ENCODE data around the gene KDSR. TPM values are rescaled to one million over a fixed set of nuclear protein-coding genes. Genes with fewer than 3 reads are reported as not detected.
A peak's percentile ranks its signal among the peaks of the same experiment; 100 is the strongest.

KDSR gene
- total RNA-seq, 2 experiments from 2014 or later = 72.6 to 78.6 TPM

DNA sequence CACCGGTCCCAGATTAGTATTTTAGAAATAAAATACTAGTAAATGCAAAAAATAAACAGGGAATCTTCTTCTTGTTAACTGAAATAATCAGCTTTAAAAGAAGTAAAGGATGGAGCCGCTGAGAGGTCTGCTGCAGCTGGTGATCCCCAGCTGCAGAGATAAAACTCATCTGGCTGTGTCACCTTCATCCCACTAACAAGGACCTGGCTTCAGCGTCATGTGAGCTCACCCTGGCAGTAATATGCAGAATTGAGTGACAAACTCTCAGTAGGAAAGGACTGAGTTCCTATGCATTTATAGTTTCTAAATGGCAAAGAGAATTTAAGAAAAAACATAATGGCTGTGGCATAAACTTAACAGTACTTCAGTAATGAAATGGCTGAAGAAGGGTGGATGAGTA, 27.9 kb upstream of the KDSR start:
- no peaks in the 10 kb centered on the region for H3K27me3 Mint-ChIP-seq
- no peak overlapping the region for H3K27ac Mint-ChIP-seq
- POLR2A ChIA-PET = interaction anchor here (0.6 kb wide), 2 partner anchors 45 to 810 kb away, joined by 4 to 5 read pairs; no protein-coding TSS in a partner anchor
- CTCF ChIA-PET = interaction anchor here (0.6 to 1.2 kb wide), 3 partner anchors 15 to 20 kb away, joined by 3 to 4 read pairs (median 3); no protein-coding TSS in a partner anchor
- H3K36me3 Mint-ChIP-seq (ENCODE audit: low read depth) = peaks cover 28% of the 10 kb centered on the region
- intact Hi-C loops (cut with DNase I, micrococcal nuclease) = no loop called here
- DNase-seq (no peak), ATAC-seq (no peak)
- peaks cover 1% of the 10 kb centered on the region for H3K4me1 Mint-ChIP-seq
- H3K4me3 Mint-ChIP-seq = no peak overlapping the region
- H3K9me3 Mint-ChIP-seq (ENCODE audit: low read depth) = no peaks in the 10 kb centered on the region

DNA sequence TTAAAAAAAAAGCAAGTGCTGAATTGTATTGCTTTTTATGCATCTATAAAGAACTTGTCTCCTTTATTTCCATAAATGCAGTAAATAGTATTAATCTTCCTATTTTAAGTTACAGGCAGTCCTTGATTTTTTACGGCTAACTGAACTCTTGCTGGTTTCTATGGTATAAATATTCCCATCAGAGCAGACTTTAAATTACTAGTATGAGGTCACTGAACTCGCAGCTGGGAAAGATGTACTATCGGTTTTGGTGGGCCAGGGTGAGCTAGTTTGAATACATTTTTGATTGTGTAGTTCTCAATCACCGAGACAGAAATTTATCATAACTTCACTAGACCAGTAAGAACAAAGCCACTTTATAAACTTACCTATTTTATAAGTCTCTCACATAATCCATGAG, 20.9 kb upstream of the KDSR start:
- no peak for ATAC-seq
- Mint-ChIP-seq H3K27me3 (no peaks in the 10 kb centered on the region), H3K36me3 (ENCODE audit: low read depth) (peaks cover 20% of the 10 kb centered on the region), H3K27ac (no peak overlapping the region), H3K4me3 (no peak overlapping the region), H3K4me1 (no peaks in the 10 kb centered on the region), H3K9me3 (ENCODE audit: low read depth) (peaks cover 2% of the 10 kb centered on the region)
- intact Hi-C loops (cut with DNase I, micrococcal nuclease) = no loop called here
- ChIA-PET CTCF (no interaction called here), POLR2A (no interaction called here)
- no peak for DNase-seq

DNA sequence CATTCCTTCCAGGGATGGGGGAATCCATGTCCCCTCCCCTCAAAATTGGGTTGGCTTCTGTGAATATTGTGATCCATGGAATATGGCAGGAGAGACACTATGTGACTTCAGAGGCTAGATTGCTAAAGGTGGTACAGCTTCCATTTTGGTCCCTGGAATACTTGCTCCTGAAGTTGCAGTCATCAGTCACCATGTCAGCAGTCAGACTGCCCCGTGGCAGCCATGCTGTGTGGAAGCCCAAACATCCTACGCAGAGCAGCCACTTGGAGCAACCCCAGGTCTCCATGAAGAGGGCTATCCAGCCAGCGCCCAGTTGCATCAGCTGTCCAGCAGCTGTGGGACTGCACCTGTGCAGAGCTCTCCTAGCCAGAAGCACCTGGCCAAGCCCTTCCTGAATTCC, 15.8 kb upstream of the KDSR start:
- peaks cover 4% of the 10 kb centered on the region for H3K9me3 Mint-ChIP-seq (ENCODE audit: low read depth)
- DNase-seq (no peak), ATAC-seq (no peak)
- CTCF ChIA-PET = interaction anchor here (1.3 kb wide), 1 partner anchor 10 kb away, joined by 3 read pairs; no protein-coding TSS in a partner anchor
- H3K4me3 Mint-ChIP-seq = no peak overlapping the region
- H3K36me3 Mint-ChIP-seq (ENCODE audit: low read depth) = peaks cover 13% of the 10 kb centered on the region
- POLR2A ChIA-PET = no interaction called here
- intact Hi-C loops (cut with DNase I, micrococcal nuclease) = no loop called here
- peaks cover 22% of the 10 kb centered on the region for H3K4me1 Mint-ChIP-seq
- no peak overlapping the region for H3K27ac Mint-ChIP-seq
- H3K27me3 Mint-ChIP-seq = no peaks in the 10 kb centered on the region

DNA sequence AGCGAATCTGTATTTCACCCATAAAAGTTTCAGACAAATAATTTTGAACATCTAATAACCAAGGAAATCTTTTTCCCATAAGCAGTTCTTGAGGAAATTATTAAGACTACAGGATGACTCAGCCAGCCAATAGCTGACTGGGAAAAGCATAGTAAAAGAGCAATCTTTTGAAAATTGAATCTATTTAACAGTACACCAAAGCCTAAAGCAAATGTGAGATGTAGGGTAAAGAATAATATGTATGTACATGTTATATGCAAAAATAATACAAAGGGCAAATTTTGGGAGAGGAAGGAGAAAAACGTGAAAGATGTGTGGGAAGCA, 12.6 kb upstream of the KDSR start:
- Mint-ChIP-seq H3K9me3 (ENCODE audit: low read depth) (peaks cover 7% of the 10 kb centered on the region), H3K27me3 (no peaks in the 10 kb centered on the region), H3K4me1 (peaks cover 22% of the 10 kb centered on the region), H3K27ac (peak overlapping the region; percentile 51), H3K36me3 (ENCODE audit: low read depth) (peaks cover 13% of the 10 kb centered on the region), H3K4me3 (peak overlapping the region; percentile 46)
- intact Hi-C loops (cut with DNase I, micrococcal nuclease) = loop anchor here in 1 of 2 experiments (1.0 kb wide), 2 partner anchors 12 to 43 kb away; partner anchors contain the start of genes KDSR and VPS4B
- ChIA-PET POLR2A (no interaction called here), CTCF (no interaction called here)
- ATAC-seq = no peak
- no peak for DNase-seq

DNA sequence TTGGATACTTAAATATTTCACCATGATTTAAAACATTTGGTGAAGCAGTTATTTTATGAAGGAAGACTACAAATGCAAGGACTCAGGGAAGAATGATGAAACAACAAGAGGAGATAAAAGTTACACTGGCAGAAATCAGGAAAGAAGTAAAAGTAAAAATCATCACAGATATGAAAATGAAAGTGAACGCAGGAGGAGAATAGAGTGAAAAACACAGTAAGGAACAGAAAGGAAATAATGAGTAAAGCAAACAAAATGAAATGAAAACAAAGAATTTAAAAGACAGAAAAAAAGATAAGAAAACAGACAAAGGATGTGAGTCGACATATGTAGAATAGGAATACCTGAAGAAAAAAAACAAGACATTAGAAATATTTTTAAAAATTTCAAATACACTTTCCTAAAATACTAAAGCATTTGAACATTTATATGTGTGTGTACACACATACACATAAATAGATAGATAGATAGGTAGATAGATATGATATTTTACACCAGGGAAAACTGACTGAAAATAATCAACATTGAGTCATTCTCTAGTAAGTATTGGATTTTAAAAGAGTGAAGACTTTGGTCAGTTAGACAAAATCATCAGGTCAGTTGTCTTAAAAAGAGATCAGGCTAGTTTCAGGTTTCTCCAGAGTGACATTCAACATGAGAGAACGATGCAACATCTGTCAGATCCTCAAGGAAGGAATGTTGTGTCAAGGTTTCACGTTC, 12.1 kb upstream of the KDSR start:
- intact Hi-C loops (cut with DNase I, micrococcal nuclease) = loop anchor here in 1 of 2 experiments (1.0 kb wide), 2 partner anchors 12 to 43 kb away; partner anchors contain the start of genes KDSR and VPS4B
- ChIA-PET POLR2A (no interaction called here), CTCF (no interaction called here)
- Mint-ChIP-seq H3K36me3 (ENCODE audit: low read depth) (peaks cover 13% of the 10 kb centered on the region), H3K9me3 (ENCODE audit: low read depth) (peaks cover 7% of the 10 kb centered on the region), H3K4me1 (peaks cover 22% of the 10 kb centered on the region), H3K27me3 (no peaks in the 10 kb centered on the region), H3K27ac (peak overlapping the region; percentile 79), H3K4me3 (peak overlapping the region; percentile 46)
- DNase-seq = no peak
- ATAC-seq = peak; percentile 69

DNA sequence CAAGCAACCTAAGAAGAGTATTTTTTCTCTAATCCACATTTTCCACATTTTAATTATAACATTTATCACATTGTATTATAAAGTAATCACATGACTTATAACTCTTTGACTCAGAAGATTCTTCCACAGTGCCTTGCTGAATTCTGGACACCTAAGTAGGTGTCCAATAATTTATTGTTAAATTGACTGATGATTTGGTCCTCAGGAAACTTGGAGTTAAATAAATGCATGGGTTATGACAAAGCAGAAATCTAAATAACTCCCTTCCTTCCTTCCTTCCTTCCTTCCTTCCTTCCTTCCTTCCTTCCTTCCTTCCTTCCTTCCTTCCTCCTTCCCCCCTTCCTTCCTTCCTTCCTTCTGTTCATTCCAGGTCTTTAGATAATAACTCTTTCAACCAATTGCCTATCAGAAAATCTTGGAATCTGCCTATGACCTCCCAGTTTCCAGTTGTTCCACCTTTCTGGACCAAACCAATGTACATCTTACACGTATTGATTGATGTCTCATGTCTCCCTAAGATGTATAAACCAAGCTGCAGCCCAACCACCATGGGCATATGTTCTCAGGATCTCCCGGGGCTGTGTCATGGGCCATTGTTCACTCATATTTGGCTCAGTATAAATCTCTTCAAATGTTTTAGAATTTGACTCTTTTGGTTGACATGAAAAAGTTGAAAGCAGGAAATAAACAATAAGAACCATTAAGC, 10.4 kb upstream of the KDSR start:
- Mint-ChIP-seq H3K36me3 (ENCODE audit: low read depth) (no peaks in the 10 kb centered on the region), H3K27me3 (no peaks in the 10 kb centered on the region), H3K4me3 (no peak overlapping the region), H3K9me3 (ENCODE audit: low read depth) (peaks cover 4% of the 10 kb centered on the region), H3K4me1 (peaks cover 22% of the 10 kb centered on the region), H3K27ac (no peak overlapping the region)
- CTCF ChIA-PET = no interaction called here
- no peak for ATAC-seq
- POLR2A ChIA-PET = no interaction called here
- DNase-seq = no peak
- intact Hi-C loops (cut with DNase I, micrococcal nuclease) = no loop called here

DNA sequence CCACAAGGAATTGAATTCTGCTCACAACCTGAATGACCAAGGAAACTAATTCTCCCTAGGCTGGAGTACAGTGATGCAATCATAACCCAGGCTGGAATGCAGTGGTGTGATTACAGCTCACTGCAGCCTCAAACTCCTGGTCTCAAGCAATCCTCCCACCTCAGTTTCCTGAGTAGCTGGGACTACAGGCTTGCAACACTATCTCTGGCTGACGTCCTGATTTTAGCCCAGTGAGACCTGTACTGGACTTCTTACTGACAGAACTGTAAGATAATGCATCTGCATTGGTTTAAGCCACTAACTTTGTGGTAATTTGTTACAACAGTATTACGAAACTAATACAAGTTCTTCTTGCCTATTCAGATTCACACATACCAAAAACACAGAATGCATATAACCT, 9.5 kb upstream of the KDSR start:
- DNase-seq = no peak
- Mint-ChIP-seq H3K27me3 (no peaks in the 10 kb centered on the region), H3K36me3 (ENCODE audit: low read depth) (no peaks in the 10 kb centered on the region), H3K27ac (no peak overlapping the region), H3K4me1 (peaks cover 22% of the 10 kb centered on the region), H3K4me3 (no peak overlapping the region), H3K9me3 (ENCODE audit: low read depth) (peaks cover 4% of the 10 kb centered on the region)
- CTCF ChIA-PET = interaction anchor here (0.8 kb wide), 1 partner anchor 1083 kb away, joined by 4 read pairs; no protein-coding TSS in a partner anchor
- no peak for ATAC-seq
- intact Hi-C loops (cut with DNase I, micrococcal nuclease) = no loop called here
- POLR2A ChIA-PET = no interaction called here

DNA sequence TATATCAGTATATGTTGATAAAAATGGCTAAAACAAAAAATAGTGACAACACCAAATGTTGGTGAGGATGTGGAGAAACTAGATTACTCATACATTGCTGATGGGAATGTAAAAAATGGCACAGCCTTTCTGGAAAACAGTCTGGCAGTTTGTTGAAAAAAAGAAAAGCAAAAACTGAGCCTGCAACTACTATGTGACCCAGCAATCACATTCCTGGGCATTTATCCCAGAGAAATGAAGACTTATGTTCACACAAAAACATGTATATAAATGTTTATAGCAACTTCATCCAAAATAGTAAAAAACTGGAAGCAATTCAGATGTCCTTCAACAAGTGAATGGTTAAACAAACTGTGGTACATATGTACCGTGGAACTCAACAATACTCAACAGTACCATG, 7.5 kb upstream of the KDSR start:
- DNase-seq (no peak), ATAC-seq (no peak)
- Mint-ChIP-seq H3K36me3 (ENCODE audit: low read depth) (peaks cover 4% of the 10 kb centered on the region), H3K27me3 (no peaks in the 10 kb centered on the region), H3K9me3 (ENCODE audit: low read depth) (peaks cover 5% of the 10 kb centered on the region), H3K4me1 (peaks cover 13% of the 10 kb centered on the region), H3K27ac (no peak overlapping the region), H3K4me3 (no peak overlapping the region)
- ChIA-PET POLR2A (no interaction called here), CTCF (no interaction called here)
- intact Hi-C loops (cut with DNase I, micrococcal nuclease) = no loop called here

DNA sequence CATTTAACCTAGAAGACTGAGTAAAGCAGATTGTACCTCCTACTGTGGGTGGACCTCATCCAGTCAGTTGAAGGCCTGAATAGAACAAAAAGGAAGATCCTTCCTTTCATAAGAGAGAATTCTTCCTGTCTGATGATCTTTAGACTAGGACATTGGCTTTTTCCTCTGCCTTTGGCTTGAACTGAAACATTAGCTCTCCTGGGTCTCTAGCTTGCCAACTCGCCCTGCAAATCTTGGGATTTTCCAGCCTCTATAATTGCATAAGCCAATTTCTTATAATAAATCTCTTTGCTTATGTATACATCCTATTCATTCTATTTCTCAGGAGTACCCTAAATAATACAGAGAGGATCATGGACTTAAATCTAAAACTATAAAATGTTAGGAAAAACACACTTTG, 6.2 kb upstream of the KDSR start:
- Mint-ChIP-seq H3K36me3 (ENCODE audit: low read depth) (peaks cover 13% of the 10 kb centered on the region), H3K9me3 (ENCODE audit: low read depth) (peaks cover 12% of the 10 kb centered on the region), H3K27me3 (no peaks in the 10 kb centered on the region), H3K27ac (no peak overlapping the region), H3K4me3 (no peak overlapping the region), H3K4me1 (peaks cover 9% of the 10 kb centered on the region)
- DNase-seq (no peak), ATAC-seq (no peak)
- intact Hi-C loops (cut with DNase I, micrococcal nuclease) = no loop called here
- CTCF ChIA-PET = interaction anchor here (1.0 to 1.7 kb wide), 2 partner anchors 11 to 66 kb away, joined by 4 read pairs; no protein-coding TSS in a partner anchor
- POLR2A ChIA-PET = no interaction called here

DNA sequence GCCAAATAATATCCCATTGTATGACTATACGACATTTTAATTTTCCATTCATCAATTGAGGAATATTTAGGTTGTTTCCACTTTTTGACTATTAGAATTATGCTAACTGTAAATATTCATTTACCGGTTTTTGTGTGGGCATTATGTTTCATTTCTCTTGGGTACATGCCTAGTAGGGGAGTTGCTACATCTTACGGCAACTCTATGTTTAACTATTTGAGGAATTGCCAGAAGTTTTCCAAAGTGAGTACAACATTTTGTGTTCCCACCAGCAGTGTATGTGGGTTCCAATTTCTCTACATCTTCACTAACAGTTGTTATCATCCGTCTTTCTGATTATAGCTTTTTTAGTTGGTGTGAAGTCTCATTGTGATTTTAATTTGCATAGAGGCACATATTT, 1.6 kb upstream of the KDSR start:
- CTCF ChIA-PET = interaction anchor here (0.7 to 1.3 kb wide), 5 partner anchors 28 to 643 kb away, joined by 3 to 4 read pairs (median 3); no protein-coding TSS in a partner anchor

DNA sequence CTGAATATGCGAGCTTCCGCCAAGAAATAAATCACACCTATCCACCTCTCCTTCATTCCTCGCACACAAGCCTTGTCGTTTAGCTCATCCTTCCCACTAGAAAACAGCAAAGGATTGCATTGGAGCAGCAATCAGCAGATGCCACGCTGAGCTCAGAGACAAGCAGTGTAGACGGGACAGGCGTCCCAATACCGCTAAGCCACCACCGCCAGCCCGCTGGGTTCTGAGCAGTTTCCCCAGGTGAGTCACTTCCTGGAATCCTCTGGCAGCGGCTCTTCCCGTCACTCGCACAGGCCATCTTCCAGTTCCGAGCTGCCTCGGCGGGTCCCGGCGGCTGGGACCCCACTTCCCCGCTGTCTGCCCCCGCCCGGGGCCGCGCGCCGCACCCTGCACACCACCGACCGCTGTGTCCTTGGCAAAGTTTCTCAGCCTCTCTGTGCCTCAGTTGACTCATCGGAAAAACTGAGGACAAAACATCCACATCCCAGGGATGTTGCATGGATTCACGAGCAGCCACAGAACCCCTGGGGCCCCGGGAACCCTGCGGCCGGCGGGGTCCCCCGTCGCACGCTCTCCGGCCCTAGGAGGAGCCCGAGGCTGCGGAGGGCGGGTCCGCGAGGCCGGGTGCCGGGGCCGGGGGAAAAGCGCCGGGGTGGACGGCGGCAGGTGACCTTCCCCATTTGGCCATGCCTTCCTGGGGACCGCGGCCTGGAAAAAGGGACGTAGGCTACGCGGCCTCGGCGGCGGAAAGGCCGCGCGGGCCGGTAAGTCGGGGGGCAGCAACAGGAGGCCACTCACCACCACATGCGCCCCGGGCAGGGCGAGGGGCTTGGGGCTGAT, 573 bp downstream of the KDSR start:
- ChIA-PET POLR2A (interaction anchor here (0.5 to 1.6 kb wide), 7 partner anchors 19 to 359 kb away, joined by 3 to 8 read pairs (median 3); partner anchors contain the start of gene VPS4B), CTCF (interaction anchor here (0.6 to 3.1 kb wide), 15 partner anchors 10 to 350 kb away, joined by 3 to 15 read pairs (median 4); no protein-coding TSS in a partner anchor)
- Mint-ChIP-seq H3K27ac (peak overlapping the region; percentile 80), H3K27me3 (no peaks in the 10 kb centered on the region), H3K4me3 (peak overlapping the region; percentile 96), H3K9me3 (ENCODE audit: low read depth) (peaks cover 14% of the 10 kb centered on the region), H3K36me3 (ENCODE audit: low read depth) (peaks cover 49% of the 10 kb centered on the region), H3K4me1 (peaks cover 37% of the 10 kb centered on the region)
- peak; percentile 87 for DNase-seq
- intact Hi-C loops (cut with DNase I, micrococcal nuclease) = loop anchor here (1.0 to 10.0 kb wide), 13 partner anchors 13 to 1180 kb away; partner anchors contain the start of genes VPS4B (in 2 of the 2), PHLPP1 (in 1 of the 2), PIGN (in 1 of the 2) and RELCH (in 1 of the 2)
- ATAC-seq = peak; percentile 64

More for the DNA sequence above, 1.6 kb upstream of the KDSR start:
- intact Hi-C loops (cut with DNase I, micrococcal nuclease) = loop anchor here (10.0 kb wide), 2 partner anchors 606 to 844 kb away; partner anchors contain the start of genes SERPINB8 (in 1 of the 2) and ZCCHC2 (in 1 of the 2)
- H3K36me3 Mint-ChIP-seq (ENCODE audit: low read depth) = peaks cover 34% of the 10 kb centered on the region
- peak overlapping the region; percentile 96 for H3K4me3 Mint-ChIP-seq
- ATAC-seq = no peak
- H3K9me3 Mint-ChIP-seq (ENCODE audit: low read depth) = peaks cover 14% of the 10 kb centered on the region
- no peaks in the 10 kb centered on the region for H3K27me3 Mint-ChIP-seq
- H3K27ac Mint-ChIP-seq = peak overlapping the region; percentile 56
- POLR2A ChIA-PET = interaction anchor here (1.6 kb wide), 1 partner anchor 59 kb away, joined by 4 read pairs; no protein-coding TSS in a partner anchor
- H3K4me1 Mint-ChIP-seq = peaks cover 33% of the 10 kb centered on the region
- no peak for DNase-seq
